Measurements from ENCODE around the gene RBM33. TPM values are rescaled to one million over a fixed set of nuclear protein-coding genes. Genes with fewer than 3 reads are reported as not detected.
A peak's percentile ranks its signal among the peaks of the same experiment; 100 is the strongest.

RBM33 gene
- total RNA-seq, 1 donor from 2014 or later: 50.5 TPM

DNA sequence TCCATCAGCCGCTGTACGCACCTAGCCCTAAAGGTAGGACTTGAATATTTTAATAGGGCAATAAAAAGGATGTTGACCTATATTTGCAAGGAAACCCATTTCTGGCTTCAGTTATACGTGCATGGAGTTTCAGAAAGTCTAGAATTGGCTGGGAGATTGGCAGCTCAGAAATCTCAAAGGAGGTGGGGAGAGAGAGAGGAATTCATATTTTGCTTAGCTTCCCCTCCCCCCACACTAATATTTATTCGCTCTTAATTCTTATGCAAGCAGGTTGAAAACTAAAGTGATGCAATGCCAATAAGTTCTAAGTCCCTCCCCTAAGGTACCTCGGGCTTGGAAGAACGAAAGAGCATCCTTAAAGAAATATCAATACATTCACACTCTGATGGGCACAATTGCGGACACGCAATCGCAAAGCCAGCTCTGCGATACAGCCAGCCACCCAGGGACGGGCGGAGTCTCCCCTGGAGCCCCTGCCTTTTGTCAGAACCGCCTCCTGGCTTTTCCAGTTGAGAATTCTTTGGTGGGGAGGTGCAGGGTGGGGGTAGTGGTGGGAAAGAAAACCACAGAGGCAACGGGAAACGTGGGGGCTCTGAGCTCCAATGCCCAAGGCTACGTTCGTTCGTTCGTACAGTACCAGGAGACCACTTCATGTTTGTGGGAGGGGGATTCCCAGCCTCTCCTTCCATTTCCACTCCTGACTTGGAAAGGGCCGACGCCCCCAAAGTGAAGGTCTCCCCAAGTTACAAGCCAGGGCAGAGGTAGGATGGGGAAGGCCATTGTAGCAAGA, 166.5 kb downstream of the RBM33 start:
- H3K27me3 ChIP-seq (ENCODE audit: insufficient read depth, low read length): peaks cover 62% of the 10 kb centered on the region
- no peak for DNase-seq (ENCODE audit: low read depth)

DNA sequence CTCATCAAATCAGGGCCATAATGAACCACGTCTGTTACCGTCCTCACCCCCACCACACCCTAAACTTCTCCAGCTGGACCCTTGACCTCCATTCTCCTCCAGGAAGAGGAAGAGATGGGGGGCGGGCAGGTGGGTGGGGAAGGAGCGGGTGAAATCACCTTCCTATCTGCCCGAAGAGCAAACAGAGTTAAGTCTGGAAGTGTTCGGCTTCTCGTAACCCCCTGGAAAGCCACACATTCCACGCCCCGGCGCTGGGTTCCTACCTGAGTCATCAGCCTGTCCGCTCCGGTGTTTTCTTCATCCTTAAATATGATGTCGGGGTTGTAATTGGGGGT, 167.1 kb downstream of the RBM33 start:
- Histone ChIP-seq H3K4me3 (ENCODE audit: insufficient read depth, low read depth, low read length) (no peak overlapping the region), H3K4me1 (ENCODE audit: insufficient read depth, low read length) (peaks cover 13% of the 10 kb centered on the region), H3K4me2 (ENCODE audit: low read length) (peak overlapping the region; percentile 82)

More for the DNA sequence above, 166.5 kb downstream of the RBM33 start:
- no peak for TF ChIP-seq EZH2 (IDR thresholded peaks at IDR 0.05; ENCODE audit: insufficient read depth, low read length)
- TF ChIP-seq, protein P1, sequence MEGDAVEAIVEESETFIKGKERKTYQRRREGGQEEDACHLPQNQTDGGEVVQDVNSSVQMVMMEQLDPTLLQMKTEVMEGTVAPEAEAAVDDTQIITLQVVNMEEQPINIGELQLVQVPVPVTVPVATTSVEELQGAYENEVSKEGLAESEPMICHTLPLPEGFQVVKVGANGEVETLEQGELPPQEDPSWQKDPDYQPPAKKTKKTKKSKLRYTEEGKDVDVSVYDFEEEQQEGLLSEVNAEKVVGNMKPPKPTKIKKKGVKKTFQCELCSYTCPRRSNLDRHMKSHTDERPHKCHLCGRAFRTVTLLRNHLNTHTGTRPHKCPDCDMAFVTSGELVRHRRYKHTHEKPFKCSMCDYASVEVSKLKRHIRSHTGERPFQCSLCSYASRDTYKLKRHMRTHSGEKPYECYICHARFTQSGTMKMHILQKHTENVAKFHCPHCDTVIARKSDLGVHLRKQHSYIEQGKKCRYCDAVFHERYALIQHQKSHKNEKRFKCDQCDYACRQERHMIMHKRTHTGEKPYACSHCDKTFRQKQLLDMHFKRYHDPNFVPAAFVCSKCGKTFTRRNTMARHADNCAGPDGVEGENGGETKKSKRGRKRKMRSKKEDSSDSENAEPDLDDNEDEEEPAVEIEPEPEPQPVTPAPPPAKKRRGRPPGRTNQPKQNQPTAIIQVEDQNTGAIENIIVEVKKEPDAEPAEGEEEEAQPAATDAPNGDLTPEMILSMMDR (IDR thresholded peaks at IDR 0.05; ENCODE audit: insufficient read depth, low read depth, low read length): no peak
- Histone ChIP-seq H4K20me1 (ENCODE audit: insufficient read depth, low read length) (peaks cover 11% of the 10 kb centered on the region), H3K36me3 (ENCODE audit: insufficient read depth, low read length) (no peaks in the 10 kb centered on the region), H3K9me3 (ENCODE audit: insufficient read depth, low read depth, low read length) (no peaks in the 10 kb centered on the region), H3K79me2 (ENCODE audit: insufficient read depth, low read length) (no peaks in the 10 kb centered on the region), H3K4me2 (ENCODE audit: low read length) (peak overlapping the region; percentile 82), H3K9ac (ENCODE audit: low read length) (no peak overlapping the region), H2AFZ (ENCODE audit: low read depth, low read length) (no peak overlapping the region), H3K27ac (ENCODE audit: low read depth, low read length) (no peak overlapping the region), H3K4me1 (ENCODE audit: insufficient read depth, low read length) (peaks cover 13% of the 10 kb centered on the region), H3K4me3 (ENCODE audit: insufficient read depth, low read depth, low read length) (no peak overlapping the region)
- H3K9me3 Mint-ChIP-seq (ENCODE audit: unreplicated experiment): peaks cover 3% of the 10 kb centered on the region
- FAIRE-seq: no peak
- peaks cover 11% of the 10 kb centered on the region for H3K4me1 Mint-ChIP-seq (ENCODE audit: low read depth, unreplicated experiment)
- no peak overlapping the region for H3K27ac Mint-ChIP-seq (ENCODE audit: unreplicated experiment)
- H3K36me3 Mint-ChIP-seq (ENCODE audit: low read depth, unreplicated experiment): no peaks in the 10 kb centered on the region
- H3K27me3 Mint-ChIP-seq (ENCODE audit: low read depth, unreplicated experiment): peaks cover 66% of the 10 kb centered on the region
- H3K4me3 Mint-ChIP-seq (ENCODE audit: unreplicated experiment): no peak overlapping the region

More for the DNA sequence above, 167.1 kb downstream of the RBM33 start:
- Mint-ChIP-seq H3K27me3 (ENCODE audit: low read depth, unreplicated experiment) (peaks cover 64% of the 10 kb centered on the region), H3K4me3 (ENCODE audit: unreplicated experiment) (peak overlapping the region; percentile 84), H3K9me3 (ENCODE audit: unreplicated experiment) (peaks cover 3% of the 10 kb centered on the region), H3K4me1 (ENCODE audit: low read depth, unreplicated experiment) (peaks cover 11% of the 10 kb centered on the region), H3K36me3 (ENCODE audit: low read depth, unreplicated experiment) (peaks cover under 1% of the 10 kb centered on the region), H3K27ac (ENCODE audit: unreplicated experiment) (no peak overlapping the region)
- Histone ChIP-seq H3K9me3 (ENCODE audit: insufficient read depth, low read depth, low read length) (no peaks in the 10 kb centered on the region), H3K9ac (ENCODE audit: low read length) (no peak overlapping the region), H3K36me3 (ENCODE audit: insufficient read depth, low read length) (no peaks in the 10 kb centered on the region), H3K79me2 (ENCODE audit: insufficient read depth, low read length) (no peaks in the 10 kb centered on the region), H3K27ac (ENCODE audit: low read depth, low read length) (no peak overlapping the region), H2AFZ (ENCODE audit: low read depth, low read length) (no peak overlapping the region), H3K27me3 (ENCODE audit: insufficient read depth, low read length) (peaks cover 59% of the 10 kb centered on the region), H4K20me1 (ENCODE audit: insufficient read depth, low read length) (peaks cover 11% of the 10 kb centered on the region)
- DNase-seq (ENCODE audit: low read depth) (no peak), FAIRE-seq (no peak)
- peak; percentile 68 for TF ChIP-seq EZH2 (IDR thresholded peaks at IDR 0.05; ENCODE audit: insufficient read depth, low read length)
- TF ChIP-seq, protein P1 (IDR thresholded peaks at IDR 0.05; ENCODE audit: insufficient read depth, low read depth, low read length): no peak
